GM12891 (cell line): ENCODE data around the gene PPM1F.
"Not testable (repeated sequence)": the region's sequence is repeated elsewhere in the genome, so short reads cannot be mapped to it uniquely, and the experiment has no call there.

Experiments
- DNase-seq: peaks from one replicate; pipeline ENCODE4 v3.0.0; 2011; ENCODE audit warnings: low spot score; ENCODE audit not compliant: insufficient read length
- FAIRE-seq: peaks from 2 replicates; lab custom pipeline; 2011; peaks lifted over from hg19 to GRCh38; lab: Jason Lieb, UNC
- PAX5 ChIP-seq: IDR thresholded peaks from 2 replicates; pipeline ENCODE4 v1.6.1; 2011; ENCODE audit warnings: low read length, moderate library complexity, mild to moderate bottlenecking; ENCODE audit not compliant: insufficient read depth, severe bottlenecking
- POLR2A ChIP-seq: IDR thresholded peaks from 2 replicates; pipeline ENCODE4 v1.6.1; 2011; ENCODE audit warnings: low read depth, low read length, control low read depth
- POLR2AphosphoS5 ChIP-seq: IDR thresholded peaks from 2 replicates; pipeline ENCODE4 v1.6.1; 2011; ENCODE audit warnings: low read depth, low read length, control low read depth
- POU2F2 ChIP-seq: IDR thresholded peaks from 2 replicates; pipeline ENCODE4 v1.6.1; 2011; ENCODE audit warnings: low read depth, mild to moderate bottlenecking, control low read depth, low read length, moderate library complexity
- SPI1 ChIP-seq: IDR thresholded peaks from 2 replicates; pipeline ENCODE4 v1.6.1; 2011; ENCODE audit warnings: low read depth, low read length, control low read depth
- TAF1 ChIP-seq: IDR thresholded peaks from 2 replicates; pipeline ENCODE4 v1.6.1; 2011; ENCODE audit warnings: low read depth, low read length, control low read depth

Gene PPM1F

GRCh38 chr22:21942407-21943343 lies 10.0 kb downstream of the PPM1F start:
- no peak for FAIRE-seq
- TF ChIP-seq SPI1 (no peak), POU2F2 (no peak)
- no peak for DNase-seq

- DNase-seq: no peak
- no peak for FAIRE-seq
- no peak for TF ChIP-seq POLR2A
- no peak for TF ChIP-seq TAF1
- TF ChIP-seq PAX5: no peak
- no peak for TF ChIP-seq POU2F2
- no peak for TF ChIP-seq POLR2AphosphoS5
- TF ChIP-seq SPI1: no peak
Observed at GRCh38 chr22:21941921-21942320, 10.7 kb downstream of the PPM1F start.

- FAIRE-seq (no peak), DNase-seq (no peak)
- no peak for TF ChIP-seq SPI1
Observed at GRCh38 chr22:21940521-21940920, 12.1 kb downstream of the PPM1F start.

- DNase-seq, FAIRE-seq: not testable (repeated sequence)
Observed at GRCh38 chr22:21939935-21940334, 12.7 kb downstream of the PPM1F start.

- DNase-seq (no peak), FAIRE-seq (no peak)
- TF ChIP-seq PAX5 (no peak), POU2F2 (no peak), TAF1 (no peak), POLR2AphosphoS5 (no peak), SPI1 (no peak), POLR2A (no peak)
Observed at GRCh38 chr22:21939461-21939913, 13.2 kb downstream of the PPM1F start.

- FAIRE-seq (no peak), DNase-seq (no peak)
- TF ChIP-seq TAF1: no peak
- TF ChIP-seq POLR2A: no peak
- no peak for TF ChIP-seq SPI1
- TF ChIP-seq POLR2AphosphoS5: no peak
- TF ChIP-seq PAX5: no peak
- no peak for TF ChIP-seq POU2F2
Observed at GRCh38 chr22:21938906-21939305, 13.7 kb downstream of the PPM1F start.

- peak; percentile 98 for DNase-seq
- TF ChIP-seq POLR2A: 0 out of 2 replicates have a peak, but pooled peaks have one; percentile 41
- no peak for TF ChIP-seq SPI1
- TF ChIP-seq PAX5: no peak
- TF ChIP-seq POU2F2: no peak
- 0 out of 2 replicates have a peak, but pooled peaks have one; percentile 46 for TF ChIP-seq POLR2AphosphoS5
- TF ChIP-seq TAF1: peak; percentile 40; the same call in 1 of the 2 replicates
- FAIRE-seq: peak; percentile 97
Observed at GRCh38 chr22:21938071-21938822, 14.4 kb downstream of the PPM1F start.

GRCh38 chr22:21937821-21938070 lies 14.9 kb downstream of the PPM1F start:
- FAIRE-seq: no peak
- DNase-seq: no peak
- TF ChIP-seq PAX5: no peak
- no peak for TF ChIP-seq TAF1
- TF ChIP-seq POU2F2: no peak
- no peak for TF ChIP-seq POLR2A
- TF ChIP-seq SPI1: no peak
- TF ChIP-seq POLR2AphosphoS5: no peak

- DNase-seq: no peak
- FAIRE-seq: no peak
- TF ChIP-seq POU2F2 (no peak), TAF1 (no peak), SPI1 (no peak), POLR2AphosphoS5 (no peak), POLR2A (no peak), PAX5 (no peak)
Observed at GRCh38 chr22:21937041-21937820, 15.4 kb downstream of the PPM1F start.

- no peak for TF ChIP-seq POLR2AphosphoS5
- TF ChIP-seq TAF1: no peak
- TF ChIP-seq POLR2A: no peak
- TF ChIP-seq POU2F2: no peak
- no peak for TF ChIP-seq SPI1
- no peak for TF ChIP-seq PAX5
- DNase-seq (no peak), FAIRE-seq (no peak)
Observed at GRCh38 chr22:21936151-21936775, 16.4 kb downstream of the PPM1F start.
